Activated naive CD4-positive, alpha-beta T cell treated with anti-CD3 and anti-CD28 coated beads, Interleukin-2, amount 50 U/mL, for 24 hours (primary cell): ENCODE data around the gene METTL9.
"Not testable (repeated sequence)": the region's sequence is repeated elsewhere in the genome, so short reads cannot be mapped to it uniquely, and the experiment has no call there.

Experiments
- H3K27ac Mint-ChIP-seq: one replicate; pipeline ENCODE4 v1.8.0; 2021; ENCODE audit warnings: mild to moderate bottlenecking, mixed read lengths
- H3K27me3 Mint-ChIP-seq: one replicate; pipeline ENCODE4 v1.8.0; 2021; ENCODE audit warnings: mixed read lengths
- H3K36me3 Mint-ChIP-seq: one replicate; pipeline ENCODE4 v1.8.0; 2021; ENCODE audit warnings: mixed read lengths
- H3K4me1 Mint-ChIP-seq: one replicate; pipeline ENCODE4 v1.8.0; 2021; ENCODE audit warnings: mixed read lengths
- H3K4me3 Mint-ChIP-seq: one replicate; pipeline ENCODE4 v1.8.0; 2021; ENCODE audit warnings: mild to moderate bottlenecking, mixed read lengths
- H3K9me3 Mint-ChIP-seq: one replicate; pipeline ENCODE4 v1.8.0; 2021; ENCODE audit warnings: mixed read lengths

METTL9 gene

GRCh38 chr16:21650521-21650920 is 51.1 kb downstream of the METTL9 start:
- no peak overlapping the region for H3K4me3 Mint-ChIP-seq
- H3K4me1 Mint-ChIP-seq = peaks cover 45% of the 10 kb centered on the region
- peaks cover 3% of the 10 kb centered on the region for H3K36me3 Mint-ChIP-seq
- no peaks in the 10 kb centered on the region for H3K27me3 Mint-ChIP-seq
- peak overlapping the region; percentile 30 for H3K27ac Mint-ChIP-seq
- H3K9me3 Mint-ChIP-seq = no peaks in the 10 kb centered on the region

GRCh38 chr16:21651515-21651914 is 52.1 kb downstream of the METTL9 start:
- H3K27ac Mint-ChIP-seq = peak overlapping the region; percentile 87
- H3K9me3 Mint-ChIP-seq = no peaks in the 10 kb centered on the region
- H3K4me1 Mint-ChIP-seq = peaks cover 39% of the 10 kb centered on the region
- H3K4me3 Mint-ChIP-seq = no peak overlapping the region
- no peaks in the 10 kb centered on the region for H3K27me3 Mint-ChIP-seq
- peaks cover 6% of the 10 kb centered on the region for H3K36me3 Mint-ChIP-seq

- Mint-ChIP-seq H3K9me3 (no peaks in the 10 kb centered on the region), H3K4me3 (no peak within 1 kb of the TSS), H3K4me1 (peaks cover 40% of the 10 kb centered on the region), H3K36me3 (peaks cover 7% of the 10 kb centered on the region), H3K27ac (peak within 1 kb of the TSS; percentile 87), H3K27me3 (no peaks in the 10 kb centered on the region)
Measured at GRCh38 chr16:21652453-21652852, 53.1 kb downstream of the METTL9 start, which contains the start of gene IGSF6. Gene IGSF6 (minus strand): TSS chr16:21652608. CDS start chr16:21652598, 10 bp downstream.

GRCh38 chr16:21653571-21653970 is 54.2 kb downstream of the METTL9 start:
- Mint-ChIP-seq H3K4me1 (peaks cover 40% of the 10 kb centered on the region), H3K27ac (no peak overlapping the region)

GRCh38 chr16:21654466-21654865 is 55.1 kb downstream of the METTL9 start:
- no peaks in the 10 kb centered on the region for H3K27me3 Mint-ChIP-seq

More at GRCh38 chr16:21653571-21653970, 54.2 kb downstream of the METTL9 start:
- Mint-ChIP-seq H3K4me3 (no peak overlapping the region), H3K36me3 (peaks cover 7% of the 10 kb centered on the region), H3K27me3 (no peaks in the 10 kb centered on the region), H3K9me3 (no peaks in the 10 kb centered on the region)

GRCh38 chr16:21654881-21655280 is 55.5 kb downstream of the METTL9 start:
- H3K4me3 Mint-ChIP-seq = no peak overlapping the region
- H3K27me3 Mint-ChIP-seq = no peaks in the 10 kb centered on the region
- peaks cover 7% of the 10 kb centered on the region for H3K36me3 Mint-ChIP-seq
- no peaks in the 10 kb centered on the region for H3K9me3 Mint-ChIP-seq
- H3K27ac Mint-ChIP-seq = no peak overlapping the region
- H3K4me1 Mint-ChIP-seq = peaks cover 38% of the 10 kb centered on the region

More at GRCh38 chr16:21654466-21654865, 55.1 kb downstream of the METTL9 start:
- no peak overlapping the region for H3K4me3 Mint-ChIP-seq
- no peaks in the 10 kb centered on the region for H3K9me3 Mint-ChIP-seq
- H3K27ac Mint-ChIP-seq = no peak overlapping the region
- peaks cover 38% of the 10 kb centered on the region for H3K4me1 Mint-ChIP-seq
- H3K36me3 Mint-ChIP-seq = peaks cover 7% of the 10 kb centered on the region

- Mint-ChIP-seq H3K36me3 (peaks cover 7% of the 10 kb centered on the region), H3K4me3 (no peak overlapping the region), H3K27ac (peak overlapping the region; percentile 14), H3K4me1 (peaks cover 42% of the 10 kb centered on the region), H3K9me3 (no peaks in the 10 kb centered on the region), H3K27me3 (no peaks in the 10 kb centered on the region)
Measured at GRCh38 chr16:21656795-21657768, 57.7 kb downstream of the METTL9 start.

GRCh38 chr16:21659124-21659523 is 59.7 kb downstream of the METTL9 start:
- Mint-ChIP-seq H3K27me3 (no peaks in the 10 kb centered on the region), H3K27ac (no peak overlapping the region), H3K36me3 (peaks cover 4% of the 10 kb centered on the region), H3K4me1 (peaks cover 40% of the 10 kb centered on the region), H3K9me3 (no peaks in the 10 kb centered on the region), H3K4me3 (no peak overlapping the region)

GRCh38 chr16:21663889-21664647 is 64.7 kb downstream of the METTL9 start, which contains the start of gene OTOA:
Gene OTOA (plus strand): TSS chr16:21663968. CDS start chr16:21678515, 14,547 bp downstream.
- Mint-ChIP-seq H3K9me3 (no peaks in the 10 kb centered on the region), H3K27ac (peak within 1 kb of the TSS; percentile 17), H3K36me3 (no peaks in the 10 kb centered on the region), H3K4me3 (peak within 1 kb of the TSS; percentile 80), H3K4me1 (peaks cover 17% of the 10 kb centered on the region), H3K27me3 (no peaks in the 10 kb centered on the region)

GRCh38 chr16:21664801-21665492 is 65.6 kb downstream of the METTL9 start:
- Mint-ChIP-seq H3K36me3 (no peaks in the 10 kb centered on the region), H3K4me3 (no peak overlapping the region), H3K4me1 (peaks cover 17% of the 10 kb centered on the region), H3K27me3 (no peaks in the 10 kb centered on the region), H3K27ac (no peak overlapping the region), H3K9me3 (no peaks in the 10 kb centered on the region)

- H3K27me3 Mint-ChIP-seq = no peaks in the 10 kb centered on the region
- H3K9me3 Mint-ChIP-seq = no peaks in the 10 kb centered on the region
- H3K27ac Mint-ChIP-seq = no peak overlapping the region
- H3K4me3 Mint-ChIP-seq = no peak overlapping the region
- H3K4me1 Mint-ChIP-seq = peaks cover 5% of the 10 kb centered on the region
- no peaks in the 10 kb centered on the region for H3K36me3 Mint-ChIP-seq
Measured at GRCh38 chr16:21666772-21667171, 67.4 kb downstream of the METTL9 start.

- Mint-ChIP-seq H3K27ac (no peak overlapping the region), H3K4me3 (no peak overlapping the region), H3K4me1 (peaks cover 4% of the 10 kb centered on the region), H3K36me3 (no peaks in the 10 kb centered on the region), H3K27me3 (no peaks in the 10 kb centered on the region), H3K9me3 (no peaks in the 10 kb centered on the region)
Measured at GRCh38 chr16:21667575-21667974, 68.2 kb downstream of the METTL9 start.

- Mint-ChIP-seq H3K36me3 (peaks cover 4% of the 10 kb centered on the region), H3K27me3 (no peaks in the 10 kb centered on the region), H3K4me1 (no peaks in the 10 kb centered on the region), H3K27ac (no peak overlapping the region), H3K4me3 (no peak overlapping the region), H3K9me3 (peaks cover 5% of the 10 kb centered on the region)
Measured at GRCh38 chr16:21673469-21673868, 74.1 kb downstream of the METTL9 start.

GRCh38 chr16:21674456-21674855 is 75.1 kb downstream of the METTL9 start:
- not testable (repeated sequence) for H3K27ac Mint-ChIP-seq, H3K9me3 Mint-ChIP-seq, H3K4me3 Mint-ChIP-seq, H3K36me3 Mint-ChIP-seq, H3K4me1 Mint-ChIP-seq, H3K27me3 Mint-ChIP-seq

GRCh38 chr16:21680714-21681113 is 81.3 kb downstream of the METTL9 start:
- not testable (repeated sequence) for H3K36me3 Mint-ChIP-seq, H3K27ac Mint-ChIP-seq, H3K4me1 Mint-ChIP-seq, H3K27me3 Mint-ChIP-seq, H3K4me3 Mint-ChIP-seq, H3K9me3 Mint-ChIP-seq
